Esophagus mucosa (tissue), 1 donor: ENCODE measurements around the gene LBH. TPM values are rescaled to one million over a fixed set of nuclear protein-coding genes. Genes with fewer than 3 reads are reported as not detected.

ENCODE experiments used
- ATAC-seq: fragments of 200-7000 bp; cut with Tn5 transposase; one replicate; pipeline ENCODE4 v1.9.1; 2020
- total RNA-seq: library from RNA; stranded (reverse); gene quantifications from one replicate; pipeline ENCODE4 v1.2.4, GENCODE V29; 2023
- donor health status: DM: yes; HTN: yes; CAD: no.

LBH gene
- total RNA-seq, 1 donor from 2014 or later: 4.0 TPM

DNA sequence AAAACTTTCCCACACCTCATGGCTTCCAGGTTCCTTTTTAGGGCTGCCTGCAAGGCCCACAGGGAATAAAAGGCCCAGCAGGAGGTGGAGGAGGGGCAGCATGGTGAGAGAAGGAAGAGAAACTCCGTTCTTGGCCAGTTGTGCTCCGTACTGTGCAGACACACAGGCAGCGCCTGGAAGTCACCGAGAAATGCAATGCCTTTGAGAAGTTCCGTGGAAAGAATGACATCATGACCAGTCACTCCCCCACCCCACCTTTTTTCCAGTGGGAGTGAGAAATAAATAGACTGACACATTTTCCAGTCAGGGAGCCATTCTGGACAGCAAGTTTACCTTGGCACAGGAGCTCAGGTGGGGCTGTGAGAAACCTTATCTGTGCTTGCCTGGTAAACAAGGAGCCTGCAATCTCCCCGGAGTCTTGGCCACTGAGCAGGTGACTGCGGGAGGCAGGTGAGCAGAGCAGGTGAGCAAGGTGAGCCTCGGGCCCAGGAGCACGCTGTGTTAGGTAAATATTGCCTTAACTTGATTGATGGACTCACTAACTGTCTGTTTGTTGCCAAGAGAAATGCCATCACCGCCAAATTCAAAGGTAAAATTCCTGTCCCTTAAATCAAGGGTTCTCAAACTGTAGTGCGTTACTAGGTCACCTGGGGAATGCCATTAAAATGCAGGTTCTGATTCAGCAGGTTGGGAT, 13.5 kb upstream of the LBH start:
- peak; percentile 73 for ATAC-seq

DNA sequence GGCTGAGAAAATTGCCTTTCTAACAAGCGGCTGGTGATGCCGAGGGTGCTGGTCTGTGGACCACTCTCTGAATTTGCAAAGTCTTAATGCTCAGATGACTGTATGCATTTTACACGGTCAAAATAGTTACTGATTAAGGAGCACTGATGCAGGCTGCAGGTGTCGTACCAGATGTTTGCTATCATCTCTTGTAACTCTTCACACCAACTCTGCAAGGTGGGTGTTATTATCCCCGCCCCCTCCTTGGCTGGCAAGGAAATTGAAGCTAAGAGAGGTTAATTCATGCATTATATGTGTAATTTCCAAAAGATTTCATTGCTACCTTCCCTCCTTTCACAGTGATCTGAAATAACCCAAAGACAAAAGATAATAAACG, 13.0 kb upstream of the LBH start:
- ATAC-seq: no peak

DNA sequence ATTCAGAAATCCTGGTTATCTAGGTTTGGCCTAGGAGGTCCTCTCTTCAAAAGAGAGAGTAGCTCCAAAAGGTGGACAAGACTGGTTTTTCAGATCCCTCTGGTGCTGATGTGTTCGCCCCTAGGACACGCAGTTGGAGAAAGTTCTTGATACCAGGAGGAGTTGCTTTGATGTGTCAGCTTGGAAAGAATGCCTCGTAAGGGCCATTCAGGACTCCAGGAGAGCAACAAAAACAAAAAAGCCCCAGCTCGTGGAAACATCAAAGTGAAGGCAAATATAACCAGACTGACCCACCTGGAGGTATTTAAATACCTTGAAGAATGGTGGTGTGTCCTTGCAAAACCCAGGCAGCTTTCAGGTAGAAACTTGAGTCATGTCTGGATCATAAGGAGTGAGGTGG, 12.5 kb upstream of the LBH start:
- ATAC-seq: no peak

DNA sequence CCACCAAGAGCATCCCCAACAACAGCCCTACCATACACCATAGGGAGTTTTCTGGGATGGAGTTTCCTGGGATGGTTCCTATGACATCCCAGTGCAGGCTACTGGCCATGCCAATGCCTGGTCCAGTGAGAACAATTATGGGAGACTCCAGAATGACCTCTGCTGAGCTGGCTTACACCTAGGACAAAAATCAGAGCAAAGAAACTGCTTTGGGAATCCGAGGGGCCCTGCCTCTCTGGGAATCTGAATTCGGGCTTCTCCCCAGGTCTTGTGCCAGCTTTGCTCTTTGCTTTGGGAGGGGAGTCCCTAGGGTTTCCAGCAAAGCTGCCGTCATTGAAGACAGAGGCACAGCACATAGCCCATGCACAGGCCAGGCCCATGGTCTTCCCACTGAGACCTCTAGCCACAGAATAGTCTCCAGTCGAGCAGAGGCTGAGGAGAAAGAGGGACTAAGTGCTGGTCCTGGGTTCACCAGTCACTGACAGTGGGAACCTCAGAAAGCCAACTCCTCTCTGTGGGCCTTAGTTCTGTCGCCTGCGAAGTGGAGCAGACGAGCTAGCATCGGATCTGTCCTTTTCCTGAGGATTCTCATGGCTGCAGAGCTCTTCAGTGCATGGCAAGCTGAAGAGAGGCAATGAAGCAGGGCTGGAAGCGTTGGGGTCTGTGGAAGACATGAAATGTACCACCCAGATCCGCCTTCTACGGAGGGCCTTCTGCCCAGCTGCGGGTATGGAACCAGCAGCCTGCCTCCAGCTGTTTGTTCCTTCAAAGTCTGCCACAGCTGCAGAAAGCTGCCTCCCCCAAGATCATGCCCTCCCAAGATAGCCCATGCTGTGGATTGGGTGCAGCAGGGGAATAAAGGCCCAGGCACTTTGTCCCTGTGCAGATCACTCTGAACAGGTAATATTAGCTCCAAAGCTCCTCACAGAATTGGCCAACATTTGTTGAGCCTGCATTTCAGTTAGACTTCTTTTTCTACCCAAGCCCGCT, 11.2 kb upstream of the LBH start:
- no peak for ATAC-seq

DNA sequence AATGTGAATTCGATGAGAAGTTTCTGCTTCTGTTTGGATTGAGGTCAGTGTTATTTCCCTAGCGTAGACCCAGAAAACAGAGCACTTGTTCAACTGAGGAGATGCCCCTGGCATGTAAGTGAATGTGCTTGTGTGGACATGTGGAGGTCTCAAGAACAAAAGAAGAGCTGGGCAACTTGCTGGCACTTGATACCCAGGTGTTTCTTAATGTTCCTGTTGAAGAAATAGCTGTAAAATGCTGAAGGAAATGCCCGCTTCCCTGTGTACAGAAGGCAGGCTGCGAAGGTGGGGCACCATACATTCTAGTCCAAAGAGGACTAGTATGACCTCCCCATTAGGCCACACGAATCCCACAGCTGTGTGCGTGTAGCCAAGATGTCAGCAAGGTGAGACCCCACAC, 9.8 kb upstream of the LBH start:
- no peak for ATAC-seq

DNA sequence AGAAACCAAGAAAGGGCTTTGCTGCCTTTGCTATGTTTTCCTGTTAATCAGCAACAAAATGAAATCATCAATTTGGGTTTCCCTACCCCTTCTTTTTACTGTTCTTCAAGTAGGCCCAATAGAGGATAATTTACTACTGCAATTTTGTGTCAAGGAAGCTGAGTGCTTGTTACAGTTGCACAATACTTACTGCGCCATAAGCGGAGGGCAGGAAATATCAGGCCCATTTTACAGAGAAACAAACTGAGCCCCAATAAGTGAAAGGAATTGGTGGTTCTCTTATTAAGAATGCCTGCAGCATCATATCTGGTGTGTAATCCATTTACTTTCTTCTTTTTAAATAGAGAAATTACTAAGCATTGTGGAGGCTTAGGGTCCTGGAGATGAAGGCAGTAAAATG, 9.3 kb upstream of the LBH start:
- no peak for ATAC-seq

DNA sequence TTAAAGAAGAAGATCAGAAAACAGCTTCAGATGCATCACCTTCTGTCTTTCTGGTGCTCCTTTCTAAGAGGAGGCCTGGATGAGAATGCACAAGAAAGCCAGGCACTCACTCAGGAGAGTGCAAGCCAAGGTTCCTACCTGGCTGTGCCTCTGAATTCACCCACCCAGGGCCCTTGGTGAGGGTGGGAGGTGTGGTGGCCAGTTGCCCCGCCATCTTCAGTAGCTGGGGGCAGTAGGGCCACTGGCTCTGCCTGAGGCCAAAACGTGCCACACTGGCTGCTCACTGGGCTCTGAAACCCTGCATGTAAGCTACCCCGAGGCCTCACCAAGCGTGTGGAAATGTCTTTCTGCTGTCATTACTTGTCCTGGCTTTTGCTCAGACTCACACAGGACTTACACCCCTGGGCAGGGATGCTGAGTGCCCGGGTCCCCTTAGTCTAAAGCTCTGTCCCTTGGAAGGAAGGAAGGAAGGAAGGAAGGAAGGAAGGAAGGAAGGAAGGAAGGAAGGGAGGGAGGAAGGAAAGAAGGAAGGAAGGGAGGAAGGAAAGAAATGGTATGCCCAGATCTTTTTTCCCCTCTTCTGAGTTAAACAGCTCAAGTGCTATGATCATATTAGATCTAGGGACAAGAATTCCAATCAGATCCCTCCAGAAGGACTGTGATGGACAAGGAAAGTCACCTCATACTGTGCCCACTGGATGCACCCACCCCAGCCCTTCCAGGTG, 8.5 kb upstream of the LBH start:
- no peak for ATAC-seq

DNA sequence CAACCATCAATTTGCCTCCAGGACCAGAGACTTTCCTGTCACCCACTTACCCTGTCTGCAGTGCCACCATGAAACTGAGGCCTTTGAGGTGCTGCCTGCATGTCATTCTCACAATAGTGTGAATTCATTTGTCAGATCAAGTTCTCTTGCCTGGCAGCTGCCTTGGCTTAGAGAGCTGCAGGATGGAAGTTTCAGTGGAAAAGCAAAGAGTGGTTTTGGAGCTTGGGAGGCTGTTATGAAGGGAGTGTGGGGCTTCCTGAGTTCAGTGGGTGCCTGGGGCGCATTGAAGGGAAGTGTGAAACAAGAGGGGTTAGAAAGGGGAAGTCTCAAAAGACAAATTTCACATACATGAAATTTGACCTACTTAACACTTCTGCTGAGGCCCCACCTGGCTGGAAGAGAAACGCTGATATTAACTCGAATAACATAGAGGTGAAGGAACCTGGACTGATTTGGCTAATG, 7.9 kb upstream of the LBH start:
- peak; percentile 12 for ATAC-seq

DNA sequence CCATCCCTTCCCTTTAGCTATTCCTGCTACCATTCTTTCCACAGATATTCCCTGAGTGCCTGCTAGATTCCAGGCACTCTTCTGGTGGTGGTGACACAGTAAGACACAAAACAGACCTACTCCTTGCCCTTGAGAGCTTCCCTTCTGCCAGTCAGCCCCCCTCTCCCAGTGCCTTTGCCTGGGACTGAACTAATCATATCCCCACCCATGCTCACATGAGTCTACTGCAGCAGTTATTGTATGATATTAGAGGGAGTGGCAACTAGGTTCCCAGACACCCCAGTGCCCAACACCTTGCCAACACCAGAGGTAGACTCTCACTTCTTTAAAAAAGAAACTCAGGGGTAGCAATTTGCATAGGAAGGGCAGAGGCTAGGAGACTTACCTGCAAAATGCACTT, 7.2 kb upstream of the LBH start:
- peak; percentile 48 for ATAC-seq

DNA sequence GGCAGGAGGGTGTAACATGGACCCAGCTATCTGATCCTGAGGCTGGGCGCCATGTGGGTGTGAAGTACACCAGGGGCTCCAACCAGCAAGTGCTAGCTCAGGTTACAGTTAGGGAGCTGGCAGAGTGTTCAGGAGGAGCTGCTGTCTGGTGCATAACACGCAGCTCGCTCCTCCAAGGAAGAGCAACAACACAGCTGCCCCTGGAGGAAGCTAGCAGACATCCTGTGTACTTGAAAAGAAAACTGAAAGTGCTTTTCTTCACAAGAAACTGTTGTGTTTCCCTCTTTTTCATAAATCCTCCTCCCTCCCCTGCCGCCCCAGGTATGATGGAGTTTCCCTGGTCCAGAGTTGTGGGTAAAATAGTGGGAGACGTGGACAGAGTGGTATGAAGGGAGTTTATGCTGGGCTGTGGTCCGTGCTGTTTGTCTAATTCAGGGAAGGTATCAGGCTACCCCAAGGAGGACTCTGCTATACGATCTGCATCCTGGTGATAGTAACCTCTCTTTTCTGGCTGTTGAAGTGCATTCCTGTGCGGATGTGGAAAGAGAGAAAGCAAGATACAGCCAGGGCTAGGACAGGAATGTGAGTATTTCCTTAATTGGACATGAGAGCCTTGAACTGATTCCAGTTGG, 6.1 kb upstream of the LBH start:
- ATAC-seq: peak; percentile 31

DNA sequence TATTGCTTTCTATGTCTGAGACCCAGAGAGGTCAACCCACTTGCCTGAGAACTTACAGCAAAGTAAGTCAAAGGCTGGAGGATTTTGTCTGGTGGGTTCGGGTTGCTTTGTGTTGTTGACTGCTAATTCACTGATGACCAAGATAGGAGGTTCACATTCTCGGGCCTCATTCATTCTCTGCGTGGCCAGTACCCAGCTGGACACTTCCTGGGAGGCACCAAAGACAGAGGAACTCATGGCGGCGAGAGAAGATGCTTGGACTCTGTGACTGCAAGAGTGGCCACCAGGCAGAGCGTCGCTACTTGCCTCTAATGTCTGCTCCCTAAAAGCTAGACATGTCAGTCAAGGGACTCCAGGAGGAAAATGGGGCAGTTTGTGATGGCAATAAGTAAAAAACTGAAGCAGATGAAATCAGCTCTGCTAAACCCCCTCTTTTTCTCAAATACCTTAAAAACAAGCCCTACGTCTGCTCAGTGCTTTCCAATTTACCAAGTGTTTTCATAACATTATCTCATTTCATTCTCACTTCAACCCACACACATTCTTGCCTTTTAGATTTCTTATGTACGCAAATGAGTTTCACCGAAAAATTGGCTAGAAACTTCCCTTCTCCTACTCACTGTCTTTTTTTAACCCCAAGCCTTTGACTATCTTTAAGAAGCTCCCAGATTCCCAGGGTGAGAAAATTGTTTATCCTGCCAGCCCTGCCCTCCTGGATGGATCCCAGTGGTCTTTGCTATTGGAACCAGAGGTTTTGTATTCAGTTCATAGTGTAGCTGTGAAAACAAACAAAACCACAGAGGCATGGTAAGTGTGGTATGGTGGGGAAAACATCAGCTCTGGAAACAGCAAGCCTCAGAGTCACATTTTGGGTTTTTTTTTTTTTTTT, 4.9 kb upstream of the LBH start:
- no peak for ATAC-seq

DNA sequence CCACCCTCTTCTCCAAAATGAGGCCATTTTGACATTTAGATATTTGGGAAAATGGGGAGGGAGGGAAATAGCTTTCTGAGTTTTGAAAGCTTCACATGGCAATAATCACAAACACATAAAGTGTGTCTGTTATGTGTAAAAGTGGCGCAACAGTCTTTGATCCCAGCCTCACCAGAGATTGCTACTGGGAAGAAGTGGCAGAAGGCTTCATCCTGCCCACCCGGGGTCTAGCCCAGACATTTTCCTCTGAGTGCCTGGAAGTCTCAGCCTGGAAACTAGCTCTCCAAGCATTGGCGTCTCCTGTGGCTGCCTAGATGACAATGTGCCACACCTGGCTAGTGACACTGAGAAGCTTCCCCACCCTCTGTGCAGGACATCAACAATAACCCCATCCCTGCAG, 1.7 kb upstream of the LBH start:
- ATAC-seq: no peak

DNA sequence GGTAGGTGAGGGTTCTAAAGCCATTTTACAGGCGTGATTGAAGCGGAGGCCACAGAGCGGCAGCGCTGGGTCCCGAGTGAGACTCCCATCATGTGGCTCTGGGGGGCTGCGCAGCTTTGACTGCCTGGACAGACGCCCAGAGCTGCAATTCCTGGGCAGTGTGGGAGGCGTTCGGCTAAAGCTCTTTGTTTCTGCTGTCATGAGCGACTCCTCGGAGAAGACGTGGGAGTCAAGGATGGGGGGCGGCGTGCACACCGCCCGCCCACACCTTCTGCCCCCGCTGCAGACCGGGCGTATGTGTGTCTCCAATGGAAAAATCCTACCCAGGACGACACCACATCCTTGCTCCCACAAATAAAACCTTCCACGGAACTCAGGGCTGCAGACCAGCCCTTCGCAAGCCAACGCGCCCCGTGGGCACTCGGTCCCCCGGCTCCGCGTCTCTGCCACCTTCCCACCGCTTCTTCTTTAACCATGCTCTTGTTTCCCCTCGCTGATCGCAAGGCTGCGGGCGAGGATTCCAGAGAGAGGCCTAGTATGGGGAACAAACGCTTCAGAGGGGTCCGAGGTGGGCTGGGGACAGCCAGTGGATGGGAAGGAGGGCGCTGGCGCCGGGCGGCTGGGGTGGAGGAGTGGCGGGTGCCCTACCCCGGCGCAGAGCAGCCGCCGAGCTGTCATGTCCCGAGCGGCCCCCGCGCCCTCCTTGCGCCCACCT, 680 bp upstream of the LBH start:
- no peak for ATAC-seq

DNA sequence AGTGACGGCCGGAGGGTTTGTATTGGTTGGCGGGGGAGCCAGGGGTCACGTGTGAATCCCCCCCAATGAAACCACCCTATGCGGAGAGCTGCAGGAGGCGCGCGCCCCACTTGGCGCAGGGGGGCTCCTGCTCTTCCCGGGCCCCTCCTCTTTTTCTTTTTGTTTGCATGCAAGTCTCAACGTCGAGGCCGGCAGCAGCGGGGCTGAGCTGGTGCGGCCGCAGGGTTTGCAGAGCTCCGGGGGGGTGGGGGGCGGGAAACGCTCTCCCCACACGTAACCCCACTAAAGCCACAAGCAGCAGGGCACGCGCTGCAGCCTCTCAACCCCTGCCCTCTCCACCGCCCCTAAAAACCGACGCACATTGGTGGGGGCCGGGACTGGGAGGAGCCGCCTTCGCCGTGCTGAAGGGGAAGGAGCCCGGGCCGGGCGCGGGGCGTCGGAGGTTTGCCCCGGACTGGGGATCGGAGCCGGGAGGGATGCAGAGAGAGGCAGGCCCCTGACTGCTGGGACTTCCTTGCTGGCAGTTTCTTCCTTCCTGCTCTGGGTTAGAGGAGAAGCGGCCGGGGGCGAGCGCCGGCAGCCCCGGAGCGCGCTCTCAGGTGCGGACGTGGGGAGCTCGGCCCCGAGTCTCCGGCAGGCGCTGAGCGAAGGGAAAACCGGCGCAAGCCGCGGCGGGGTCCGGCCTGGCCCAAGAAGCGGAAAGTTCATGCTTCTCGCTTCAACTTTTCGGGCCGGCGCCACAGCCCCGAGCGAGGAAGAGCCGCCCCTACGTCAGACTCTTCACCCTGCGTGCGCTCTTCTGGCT, 864 bp downstream of the LBH start:
- peak; percentile 59 for ATAC-seq

DNA sequence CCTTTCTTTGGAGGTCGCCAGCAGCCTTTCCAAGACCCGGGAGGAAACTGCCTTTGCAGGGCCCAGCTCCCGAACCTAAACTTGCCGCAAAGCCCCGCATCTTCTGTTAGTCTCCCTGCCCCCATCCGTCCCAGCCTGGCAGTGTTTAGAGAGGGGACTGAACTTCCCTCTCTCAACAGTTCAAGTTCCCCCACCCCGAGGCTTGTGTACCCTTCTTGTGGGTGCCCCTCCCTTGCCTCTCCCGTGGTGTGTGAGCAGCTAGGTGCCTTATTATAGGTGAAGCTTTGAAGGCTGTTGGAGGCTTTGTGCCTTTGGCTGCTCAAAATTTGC, 1.4 kb downstream of the LBH start:
- ATAC-seq: no peak

DNA sequence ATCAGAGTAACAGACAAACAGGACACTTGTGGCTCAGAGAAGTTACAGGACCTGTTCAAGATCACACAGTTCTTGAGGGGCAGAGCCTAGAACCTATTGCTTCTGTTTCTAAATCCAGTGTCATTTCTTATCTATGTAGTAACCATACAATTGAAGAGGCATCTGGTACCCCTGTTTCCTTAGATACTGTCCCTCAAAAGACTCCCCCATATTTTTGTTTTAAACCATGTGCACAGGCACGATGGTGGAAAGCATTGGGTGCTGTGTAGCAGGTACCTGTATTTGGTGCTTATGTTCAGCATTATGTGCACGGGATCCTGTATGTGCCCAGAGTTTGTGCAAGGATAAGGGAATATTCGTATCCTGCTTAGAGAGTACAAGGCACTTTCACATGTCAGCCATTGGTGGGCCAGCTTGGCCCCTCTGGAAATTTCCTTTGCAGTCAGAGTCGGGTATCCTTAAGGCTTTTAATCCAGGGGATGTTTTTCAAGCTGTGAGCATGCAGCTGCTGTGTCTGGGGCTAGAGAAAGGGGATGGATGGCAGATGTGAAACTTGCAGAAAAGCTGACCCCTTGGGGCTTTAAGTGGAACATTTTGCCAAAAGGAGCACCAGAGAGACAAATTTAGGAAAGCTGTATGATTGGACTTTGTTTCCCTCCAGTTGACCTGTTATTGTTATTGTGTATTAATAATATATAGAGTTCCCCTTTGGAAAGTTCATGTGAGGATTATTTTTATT, 2.1 kb downstream of the LBH start:
- no peak for ATAC-seq

DNA sequence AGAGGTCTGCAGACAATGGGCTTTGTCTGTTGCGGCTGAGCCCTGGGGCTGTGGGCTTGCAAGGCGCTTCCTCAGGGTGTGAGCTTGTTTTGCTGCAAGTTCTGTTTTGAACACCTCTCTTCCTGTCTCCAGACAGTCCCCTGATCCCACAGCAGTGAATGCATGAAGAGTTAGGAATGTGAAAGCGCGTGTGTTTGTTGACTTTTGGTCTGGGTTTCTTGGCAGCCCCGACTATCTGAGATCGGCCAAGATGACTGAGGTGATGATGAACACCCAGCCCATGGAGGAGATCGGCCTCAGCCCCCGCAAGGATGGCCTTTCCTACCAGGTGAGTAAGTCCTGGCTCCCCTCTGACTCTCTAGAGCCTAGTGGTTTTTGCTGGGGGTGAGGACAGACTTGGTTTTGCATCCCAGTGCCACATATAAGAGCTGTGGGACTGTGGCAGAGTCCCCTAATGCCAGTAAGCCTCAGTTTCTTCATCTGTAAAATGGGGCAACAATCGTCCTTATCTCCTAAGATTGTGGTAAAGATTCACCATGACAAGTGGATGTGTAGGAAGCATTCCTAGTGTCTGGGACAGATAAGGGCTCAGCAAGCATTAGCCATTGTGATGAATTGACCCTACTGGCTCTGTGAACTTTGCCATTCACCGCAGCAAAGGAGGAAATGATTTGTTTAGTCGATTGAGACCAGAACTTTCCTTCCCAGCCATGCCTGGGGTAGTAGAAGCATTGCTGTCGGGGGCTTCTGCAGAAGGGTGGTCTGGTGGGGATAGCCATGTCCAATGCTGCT, 3.0 kb downstream of the LBH start:
- ATAC-seq: no peak

DNA sequence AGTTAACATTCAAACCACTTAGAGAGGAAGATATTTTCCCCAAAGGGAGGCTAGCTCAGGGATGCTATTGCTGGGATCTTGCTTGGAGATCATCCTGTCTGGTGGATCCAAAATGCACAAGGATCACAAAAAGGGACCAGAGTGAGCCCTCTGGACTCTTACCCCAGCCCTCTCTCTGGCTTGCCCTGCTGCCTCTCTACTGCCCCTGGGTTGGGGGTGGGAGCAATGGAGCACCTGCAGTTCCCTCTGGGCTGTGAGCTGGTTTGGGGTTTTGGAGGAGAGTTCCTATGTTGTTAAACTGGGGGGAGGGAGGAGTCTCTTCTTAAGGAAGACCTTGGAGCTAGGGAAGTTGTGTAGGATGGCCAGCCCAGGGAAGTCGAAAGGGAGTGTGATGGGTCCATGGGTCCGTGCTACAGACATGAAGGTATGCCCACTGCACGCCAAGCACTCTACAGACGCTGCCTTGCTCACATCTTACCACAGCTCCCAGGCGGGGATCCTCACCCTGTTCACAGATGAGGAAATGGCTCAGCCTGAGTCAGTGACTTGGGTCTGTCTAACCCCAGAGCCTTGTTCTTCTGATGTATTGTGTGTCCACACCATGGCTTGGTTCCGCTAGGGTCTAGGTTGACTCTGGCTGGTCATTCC, 3.8 kb downstream of the LBH start:
- ATAC-seq: no peak
